Measurements from ENCODE around the gene RGS7.

DNA sequence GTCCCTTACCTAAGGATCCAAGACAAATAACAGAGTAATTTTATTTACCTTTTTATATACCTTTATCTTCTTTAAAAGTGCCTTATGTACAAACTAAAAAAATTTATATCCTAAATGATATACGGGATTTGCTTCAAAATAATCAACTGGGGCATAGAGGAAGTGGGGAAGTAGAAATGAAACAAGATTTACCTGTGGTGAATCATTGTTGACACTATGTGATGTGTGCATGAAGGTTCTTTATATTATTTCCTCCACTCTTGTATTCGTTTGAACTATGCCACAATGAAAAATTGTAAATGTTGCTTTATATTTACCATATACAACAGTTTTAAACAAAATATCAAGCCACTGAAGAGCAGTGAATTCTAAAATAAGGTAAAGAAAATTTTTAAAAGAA, 13.0 kb downstream of the RGS7 start:
- TF ChIP-seq, protein P1, sequence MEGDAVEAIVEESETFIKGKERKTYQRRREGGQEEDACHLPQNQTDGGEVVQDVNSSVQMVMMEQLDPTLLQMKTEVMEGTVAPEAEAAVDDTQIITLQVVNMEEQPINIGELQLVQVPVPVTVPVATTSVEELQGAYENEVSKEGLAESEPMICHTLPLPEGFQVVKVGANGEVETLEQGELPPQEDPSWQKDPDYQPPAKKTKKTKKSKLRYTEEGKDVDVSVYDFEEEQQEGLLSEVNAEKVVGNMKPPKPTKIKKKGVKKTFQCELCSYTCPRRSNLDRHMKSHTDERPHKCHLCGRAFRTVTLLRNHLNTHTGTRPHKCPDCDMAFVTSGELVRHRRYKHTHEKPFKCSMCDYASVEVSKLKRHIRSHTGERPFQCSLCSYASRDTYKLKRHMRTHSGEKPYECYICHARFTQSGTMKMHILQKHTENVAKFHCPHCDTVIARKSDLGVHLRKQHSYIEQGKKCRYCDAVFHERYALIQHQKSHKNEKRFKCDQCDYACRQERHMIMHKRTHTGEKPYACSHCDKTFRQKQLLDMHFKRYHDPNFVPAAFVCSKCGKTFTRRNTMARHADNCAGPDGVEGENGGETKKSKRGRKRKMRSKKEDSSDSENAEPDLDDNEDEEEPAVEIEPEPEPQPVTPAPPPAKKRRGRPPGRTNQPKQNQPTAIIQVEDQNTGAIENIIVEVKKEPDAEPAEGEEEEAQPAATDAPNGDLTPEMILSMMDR (IDR thresholded peaks at IDR 0.05; ENCODE audit: low read depth, low read length): no peak
- TF ChIP-seq EZH2phosphoT487 (IDR thresholded peaks at IDR 0.05; ENCODE audit: low read depth): no peak

Measured in OCI-LY3 (cell line).